CD14-positive monocyte (primary cell): Measurements from ENCODE around the gene HMCN2. TPM values are rescaled to one million over a fixed set of nuclear protein-coding genes. Genes with fewer than 3 reads are reported as not detected.

Source experiments
- DNase-seq, 3 donors: peaks; one replicate each; pipeline ENCODE4 v3.0.0-alpha.2; 2011 to 2022
- H2AFZ ChIP-seq: 2 replicates; pipeline ENCODE4 v1.6.0; 2012; ENCODE audit warnings: mild to moderate bottlenecking, low read depth, low read length, inconsistent platforms; ENCODE audit not compliant: insufficient read depth, poor library complexity, severe bottlenecking
- H3K27ac ChIP-seq, 2 donors: 1 replicate in 1 of 2; 2 replicates in 1 of 2; pipeline ENCODE4 v1.5.1; 2012 to 2013; ENCODE audit warnings: low read length in 2 of 2, control low read depth in 1 of 2, inconsistent platforms in 1 of 2, low read depth in 1 of 2, mild to moderate bottlenecking in 1 of 2
- H3K27me3 ChIP-seq, 2 donors: one replicate each; pipeline versions ENCODE4 v1.6.0 to v1.6.1; 2011 to 2013; ENCODE audit warnings: low read length in 2 of 2; ENCODE audit not compliant: control insufficient read depth in 2 of 2, insufficient read depth in 2 of 2
- H3K36me3 ChIP-seq, 2 donors: replicated peaks in 1 of 2; 1 replicate in 1 of 2; 2 replicates in 1 of 2; pipeline versions ENCODE4 v1.5.1 to v1.6.1; 2012 to 2013; ENCODE audit warnings: low read length in 2 of 2, control low read depth in 1 of 2, inconsistent platforms in 1 of 2, mild to moderate bottlenecking in 1 of 2; ENCODE audit not compliant: insufficient read depth in 2 of 2, control insufficient read depth in 1 of 2
- H3K4me1 ChIP-seq, 2 donors: 1 replicate in 1 of 2; 2 replicates in 1 of 2; pipeline versions ENCODE4 v1.5.1 to v1.6.1; 2012 to 2013; ENCODE audit warnings: low read length in 2 of 2, control low read depth in 1 of 2, inconsistent platforms in 1 of 2, mild to moderate bottlenecking in 1 of 2, moderate library complexity in 1 of 2; ENCODE audit not compliant: insufficient read depth in 2 of 2, control insufficient read depth in 1 of 2
- H3K4me2 ChIP-seq: replicated peaks from 2 replicates; pipeline ENCODE3; 2012; ENCODE audit warnings: low read length, moderate library complexity, mild to moderate bottlenecking; ENCODE audit not compliant: poor library complexity, severe bottlenecking; ENCODE audit errors: extremely low read depth
- H3K4me3 ChIP-seq, 3 experiments: fragments of 200-600 bp in 1 of 3; sonication (generic) in 1 of 3; replicated peaks in 1 of 3; 1 replicate in 2 of 3; 2 replicates in 1 of 3; pipeline ENCODE4 v1.5.1; 2011 to 2013; ENCODE audit warnings: low read length in 3 of 3, mild to moderate bottlenecking in 3 of 3, control low read depth in 2 of 3, low read depth in 2 of 3, inconsistent platforms in 1 of 3, moderate library complexity in 1 of 3
- H3K79me2 ChIP-seq: 2 replicates; pipeline ENCODE4 v1.6.0; 2012; ENCODE audit warnings: mild to moderate bottlenecking, control low read depth, inconsistent platforms, low read length, moderate library complexity; ENCODE audit not compliant: insufficient read depth
- H3K9ac ChIP-seq: 2 replicates; pipeline ENCODE4 v1.6.0; 2017; ENCODE audit warnings: low read length, mild to moderate bottlenecking; ENCODE audit not compliant: insufficient read depth, poor library complexity, severe bottlenecking
- H3K9me3 ChIP-seq, 2 donors: replicated peaks in 1 of 2; 1 replicate in 1 of 2; 2 replicates in 1 of 2; pipeline versions ENCODE4 v1.5.1 to v1.6.1; 2012 to 2013; ENCODE audit warnings: low read length in 2 of 2, control low read depth in 1 of 2; ENCODE audit not compliant: control insufficient read depth in 1 of 2, insufficient read depth in 1 of 2
- H4K20me1 ChIP-seq: 2 replicates; pipeline ENCODE4 v1.6.0; 2012; ENCODE audit warnings: mild to moderate bottlenecking, low read length, control low read depth, moderate library complexity; ENCODE audit not compliant: insufficient read depth
- H3K27ac Mint-ChIP-seq, 7 donors: one replicate each; pipeline ENCODE4 v1.8.0; 2020; ENCODE audit warnings: mild to moderate bottlenecking in 7 of 7, mixed read lengths in 7 of 7, moderate library complexity in 6 of 7, inconsistent platforms in 2 of 7
- H3K27me3 Mint-ChIP-seq, 3 donors: one replicate each; pipeline ENCODE4 v1.8.0; 2021 to 2022; ENCODE audit warnings: low read depth in 3 of 3, mild to moderate bottlenecking in 3 of 3, mixed read lengths in 3 of 3, moderate library complexity in 3 of 3, inconsistent platforms in 1 of 3
- H3K36me3 Mint-ChIP-seq, 2 donors: one replicate each; pipeline ENCODE4 v1.8.0; 2020; ENCODE audit warnings: mixed read lengths in 2 of 2, inconsistent platforms in 1 of 2, mild to moderate bottlenecking in 1 of 2
- H3K4me1 Mint-ChIP-seq: one replicate; pipeline ENCODE4 v1.8.0; 2020; ENCODE audit warnings: mild to moderate bottlenecking, mixed read lengths
- H3K4me3 Mint-ChIP-seq, 2 donors: one replicate each; pipeline ENCODE4 v1.8.0; 2020; ENCODE audit warnings: mild to moderate bottlenecking in 2 of 2, mixed read lengths in 2 of 2, moderate library complexity in 1 of 2
- H3K9me3 Mint-ChIP-seq, 7 donors: one replicate each; pipeline ENCODE4 v1.8.0; 2020 to 2022; ENCODE audit warnings: mixed read lengths in 7 of 7, mild to moderate bottlenecking in 6 of 7, moderate library complexity in 6 of 7, inconsistent platforms in 2 of 7
- CTCF ChIP-seq: fragments of 200-600 bp; IDR thresholded peaks from one replicate; pipeline ENCODE4 v1.8.0; 2022; ENCODE audit warnings: antibody characterized with exemption, mild to moderate bottlenecking
- WGBS: methylation state at CpG from one replicate; pipeline ENCODE4 v1.1.5; 2013; ENCODE audit warnings: missing lambda C conversion rate; ENCODE audit not compliant: insufficient coverage; 5-methylcytosine and 5-hydroxymethylcytosine counted together
- intact Hi-C, 2 donors: fragments of 100-400 bp; cut with micrococcal nuclease; formaldehyde crosslinking; loops; one replicate each; pipeline versions ENCODE4 v1.15.0 to v1.15.1; 2023
- polyA plus RNA-seq, 3 donors: library from polyadenylated mRNA; depleted of rRNA in 1 of 3; unstranded in 2 of 3; stranded (reverse) in 1 of 3; fragments of 300-500 nt in 2 of 3; fragments of >200 nt in 1 of 3; fragmentation: Illumina TruSeq in 2 of 3; gene quantifications; 1 replicate in 2 of 3; 2 replicates in 1 of 3; pipeline ENCODE4 v1.2.3, GENCODE V29; 2012 to 2021

Gene HMCN2
- polyA plus RNA-seq, 3 donors = not detected

GRCh38 chr9:130342714-130343085 is 77.1 kb downstream of the HMCN2 start:
- H3K79me2 ChIP-seq = no peaks in the 10 kb centered on the region
- H3K4me1 ChIP-seq = no peaks in the 10 kb centered on the region
- DNase-seq = no peak
- no peaks in the 10 kb centered on the region for H3K9me3 ChIP-seq
- WGBS = 78% methylated on average over 10 of the region's 11 CpGs
- H3K4me1 Mint-ChIP-seq = no peaks in the 10 kb centered on the region
- no peak overlapping the region for H3K4me3 Mint-ChIP-seq
- no peaks in the 10 kb centered on the region for H3K36me3 Mint-ChIP-seq
- no peaks in the 10 kb centered on the region for H3K27me3 ChIP-seq
- no peak overlapping the region for H2AFZ ChIP-seq
- no peak overlapping the region for H3K4me2 ChIP-seq
- intact Hi-C loops = no loop called here
- H3K27me3 Mint-ChIP-seq = peaks cover 0 to 7% (median 3%) of the 10 kb centered on the region in 3 donors
- no peak overlapping the region for H3K27ac ChIP-seq
- no peak overlapping the region for H3K4me3 ChIP-seq
- H3K9ac ChIP-seq = no peak overlapping the region
- no peaks in the 10 kb centered on the region for H4K20me1 ChIP-seq
- H3K27ac Mint-ChIP-seq = no peak overlapping the region
- no peaks in the 10 kb centered on the region for H3K36me3 ChIP-seq
- no peaks in the 10 kb centered on the region for H3K9me3 Mint-ChIP-seq
- TF ChIP-seq CTCF = no peak

- Histone ChIP-seq H3K4me3 (no peak overlapping the region), H3K36me3 (no peaks in the 10 kb centered on the region), H3K9ac (no peak overlapping the region), H3K4me2 (no peak overlapping the region), H3K27ac (no peak overlapping the region), H3K4me1 (no peaks in the 10 kb centered on the region), H3K79me2 (no peaks in the 10 kb centered on the region), H3K27me3 (no peaks in the 10 kb centered on the region), H4K20me1 (no peaks in the 10 kb centered on the region), H2AFZ (no peak overlapping the region), H3K9me3 (no peaks in the 10 kb centered on the region)
- no peaks in the 10 kb centered on the region for H3K4me1 Mint-ChIP-seq
- no peak for DNase-seq
- peaks cover 0 to 5% (median 3%) of the 10 kb centered on the region in 3 donors for H3K27me3 Mint-ChIP-seq
- H3K9me3 Mint-ChIP-seq = no peaks in the 10 kb centered on the region
- no peak overlapping the region for H3K27ac Mint-ChIP-seq
- intact Hi-C loops = no loop called here
- H3K36me3 Mint-ChIP-seq = no peaks in the 10 kb centered on the region
- no peak overlapping the region for H3K4me3 Mint-ChIP-seq
- 37% methylated on average over 7 of the region's 12 CpGs for WGBS
- peak; percentile 70 for TF ChIP-seq CTCF
Observed at GRCh38 chr9:130343445-130343918, 77.9 kb downstream of the HMCN2 start.
